ENCODE measurements around the gene SLC30A1. TPM values are rescaled to one million over a fixed set of nuclear protein-coding genes. Genes with fewer than 3 reads are reported as not detected.

SLC30A1 gene
- total and polyA plus RNA-seq, 2 of the 8 experiments (the other 6 are each of a cell fraction or from before 2014, with no cell fraction given) = 4.5 to 14.0 TPM

- Histone ChIP-seq H3K36me3 (ENCODE audit: control insufficient read depth in 2 of 4, insufficient read depth in 4 of 4, low read length in 3 of 4) (no peaks in the 10 kb centered on the region), H4K5ac (ENCODE audit: insufficient read length, low read depth, low read length) (no peak overlapping the region), H2BK5ac (ENCODE audit: low read depth, low read length) (no peak overlapping the region), H3K18ac (ENCODE audit: extremely low read depth, low read length) (no peak overlapping the region), H3K27me3 (replicated peaks in 1 of 4; ENCODE audit: control insufficient read depth in 3 of 4, extremely low read depth in 1 of 4, insufficient read depth in 3 of 4, low read length in 3 of 4) (no peaks in the 10 kb centered on the region; a peak in 1 of 7 replicates), H2BK120ac (replicated peaks; ENCODE audit: low read depth, low read length) (no peak overlapping the region), H3K14ac (ENCODE audit: insufficient read length) (no peak overlapping the region), H3K27ac (ENCODE audit: low read depth, low read length) (no peak overlapping the region), H3K79me1 (ENCODE audit: low read depth, low read length) (no peaks in the 10 kb centered on the region), H3K23ac (ENCODE audit: insufficient read length) (no peak overlapping the region), H4K91ac (replicated peaks; ENCODE audit: insufficient read length, low read length) (no peak overlapping the region), H3K23me2 (ENCODE audit: low read depth, low read length) (no peaks in the 10 kb centered on the region), H4K20me1 (replicated peaks in 1 of 2; ENCODE audit: control insufficient read depth in 1 of 2, insufficient read depth in 2 of 2, low read length in 2 of 2) (no peaks in the 10 kb centered on the region), H3K56ac (replicated peaks; ENCODE audit: insufficient read length, low read depth, low read length) (no peak overlapping the region), H3K9ac (replicated peaks in 1 of 4; ENCODE audit: extremely low read depth in 1 of 4, low read depth in 3 of 4, low read length in 3 of 4) (no peak overlapping the region), H3K4me2 (ENCODE audit: insufficient read depth in 1 of 2, low read depth in 2 of 2, low read length in 2 of 2) (no peak overlapping the region), H2BK12ac (ENCODE audit: low read depth, low read length) (no peak overlapping the region), H3K9me3 (ENCODE audit: insufficient read depth in 2 of 2, low read depth in 1 of 2, low read length in 1 of 2) (no peaks in the 10 kb centered on the region), H3K4me1 (replicated peaks in 1 of 4; ENCODE audit: control insufficient read depth in 3 of 4, insufficient read depth in 4 of 4, low read length in 3 of 4) (no peaks in the 10 kb centered on the region; a peak in 1 of 7 replicates), H2BK20ac (ENCODE audit: low read length) (no peak overlapping the region), H2AK5ac (ENCODE audit: low read depth, low read length) (no peak overlapping the region), H4K8ac (ENCODE audit: extremely low read depth, insufficient read depth, low read length) (no peak overlapping the region), H2AFZ (ENCODE audit: low read length) (no peak overlapping the region), H2BK15ac (ENCODE audit: low read length) (no peak overlapping the region), H3K4ac (replicated peaks; ENCODE audit: insufficient read length, low read depth, low read length) (no peak overlapping the region), H3K4me3 (ENCODE audit: extremely low read depth in 1 of 4, insufficient read depth in 2 of 4, low read depth in 3 of 4, low read length in 4 of 4) (no peak overlapping the region), H3K79me2 (ENCODE audit: control insufficient read depth in 1 of 2, insufficient read depth in 2 of 2, low read length in 2 of 2) (no peaks in the 10 kb centered on the region)
- POLR2A ChIA-PET (ENCODE audit: partially characterized antibody) = no interaction called here
- no peak for DNase-seq (ENCODE audit: low read depth in 1 of 2, low spot score in 2 of 2)
- CTCF ChIA-PET (ENCODE audit: partially characterized antibody) = interaction anchor here (0.7 to 4.3 kb wide), 7 partner anchors 9 to 149 kb away, joined by 3 to 16 read pairs (median 5); no protein-coding TSS in a partner anchor
- 85% methylated on average over 6 of the region's 6 CpGs; no CpG with 5 or more reads in 1 of the 2 experiments for whole genome bisulfite sequencing, 2 experiments (ENCODE audit: extremely low coverage in 1 of 2, insufficient coverage in 1 of 2, insufficient read length in 1 of 2, insufficient replicate concordance in 2 of 2, low coverage in 1 of 2, low lambda C conversion rate in 2 of 2, missing lambda C conversion rate in 1 of 2)
- FAIRE-seq = no peak
- TF ChIP-seq SAP30 (IDR thresholded peaks at IDR 0.05; ENCODE audit: insufficient read depth, insufficient replicate concordance, low read length) = no peak
- no peak for TF ChIP-seq ASH2L (IDR thresholded peaks at IDR 0.05; ENCODE audit: low read length)
- no peak for TF ChIP-seq CHD1 (IDR thresholded peaks at IDR 0.05; ENCODE audit: low read depth, low read length)
- TF ChIP-seq, protein P1, sequence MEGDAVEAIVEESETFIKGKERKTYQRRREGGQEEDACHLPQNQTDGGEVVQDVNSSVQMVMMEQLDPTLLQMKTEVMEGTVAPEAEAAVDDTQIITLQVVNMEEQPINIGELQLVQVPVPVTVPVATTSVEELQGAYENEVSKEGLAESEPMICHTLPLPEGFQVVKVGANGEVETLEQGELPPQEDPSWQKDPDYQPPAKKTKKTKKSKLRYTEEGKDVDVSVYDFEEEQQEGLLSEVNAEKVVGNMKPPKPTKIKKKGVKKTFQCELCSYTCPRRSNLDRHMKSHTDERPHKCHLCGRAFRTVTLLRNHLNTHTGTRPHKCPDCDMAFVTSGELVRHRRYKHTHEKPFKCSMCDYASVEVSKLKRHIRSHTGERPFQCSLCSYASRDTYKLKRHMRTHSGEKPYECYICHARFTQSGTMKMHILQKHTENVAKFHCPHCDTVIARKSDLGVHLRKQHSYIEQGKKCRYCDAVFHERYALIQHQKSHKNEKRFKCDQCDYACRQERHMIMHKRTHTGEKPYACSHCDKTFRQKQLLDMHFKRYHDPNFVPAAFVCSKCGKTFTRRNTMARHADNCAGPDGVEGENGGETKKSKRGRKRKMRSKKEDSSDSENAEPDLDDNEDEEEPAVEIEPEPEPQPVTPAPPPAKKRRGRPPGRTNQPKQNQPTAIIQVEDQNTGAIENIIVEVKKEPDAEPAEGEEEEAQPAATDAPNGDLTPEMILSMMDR (IDR thresholded peaks at IDR 0.05; ENCODE audit: control extremely low read depth in 1 of 3, insufficient read depth in 1 of 3, low read depth in 1 of 3, low read length in 3 of 3) = no peak
- TF ChIP-seq, protein P2, sequence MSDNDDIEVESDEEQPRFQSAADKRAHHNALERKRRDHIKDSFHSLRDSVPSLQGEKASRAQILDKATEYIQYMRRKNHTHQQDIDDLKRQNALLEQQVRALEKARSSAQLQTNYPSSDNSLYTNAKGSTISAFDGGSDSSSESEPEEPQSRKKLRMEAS (IDR thresholded peaks at IDR 0.05) = no peak
- TF ChIP-seq RAD21 (IDR thresholded peaks at IDR 0.05 in 1 of 2, conservative IDR thresholded peaks at IDR 0.05 in 1 of 2; ENCODE audit: low read depth in 2 of 2, low read length in 2 of 2) = no peak
- TF ChIP-seq KDM4A (IDR thresholded peaks at IDR 0.05; ENCODE audit: low read depth, low read length, severe bottlenecking) = no peak
- TF ChIP-seq RXRA (IDR thresholded peaks at IDR 0.05; ENCODE audit: insufficient read depth, low read depth, low read length) = no peak
- TF ChIP-seq GTF2F1 (IDR thresholded peaks at IDR 0.05; ENCODE audit: borderline replicate concordance, low read depth, low read length) = no peak
- no peak for TF ChIP-seq E2F6 (IDR thresholded peaks at IDR 0.05)
- TF ChIP-seq CREB1 (IDR thresholded peaks at IDR 0.05) = no peak
Measured at GRCh38 chr1:211532088-211532444, 46.9 kb downstream of the SLC30A1 start.
